8988T (cell line): Measurements from ENCODE around the gene OXLD1.

Experiments
- DNase-seq: peaks from one replicate; pipeline ENCODE4 v3.0.0; 2011

The OXLD1 gene

GRCh38 chr17:81701288-81702071 lies 35.1 kb upstream of the OXLD1 start:
- DNase-seq, result no peak

GRCh38 chr17:81700353-81701287 lies 34.2 kb upstream of the OXLD1 start:
- DNase-seq, result no peak

- no peak for DNase-seq
Observed at GRCh38 chr17:81697261-81698044, 31.0 kb upstream of the OXLD1 start.

- no peak for DNase-seq
Observed at GRCh38 chr17:81696218-81696941, 30.0 kb upstream of the OXLD1 start.

GRCh38 chr17:81695801-81696200 lies 29.4 kb upstream of the OXLD1 start:
- DNase-seq, result no peak

GRCh38 chr17:81695211-81695610 lies 28.8 kb upstream of the OXLD1 start:
- DNase-seq, result no peak

- DNase-seq, result no peak
Observed at GRCh38 chr17:81694810-81695209, 28.4 kb upstream of the OXLD1 start.

- DNase-seq, result peak; percentile 81
Observed at GRCh38 chr17:81693509-81694210, 27.3 kb upstream of the OXLD1 start.

- no peak for DNase-seq
Observed at GRCh38 chr17:81691608-81692007, 25.2 kb upstream of the OXLD1 start.

- no peak for DNase-seq
Observed at GRCh38 chr17:81691196-81691595, 24.8 kb upstream of the OXLD1 start.

- DNase-seq, result no peak
Observed at GRCh38 chr17:81690549-81690948, 24.1 kb upstream of the OXLD1 start.

GRCh38 chr17:81690066-81690465 lies 23.7 kb upstream of the OXLD1 start:
- DNase-seq, result no peak

- no peak for DNase-seq
Observed at GRCh38 chr17:81688616-81689015, 22.2 kb upstream of the OXLD1 start.

GRCh38 chr17:81687770-81688541 lies 21.6 kb upstream of the OXLD1 start:
- DNase-seq, result no peak

GRCh38 chr17:81686614-81687013 lies 20.2 kb upstream of the OXLD1 start:
- no peak for DNase-seq

- no peak for DNase-seq
Observed at GRCh38 chr17:81685108-81685507, 18.7 kb upstream of the OXLD1 start.

- no peak for DNase-seq
Observed at GRCh38 chr17:81684442-81684911, 18.1 kb upstream of the OXLD1 start.

- DNase-seq, result peak; percentile 96
Observed at GRCh38 chr17:81683584-81684441, 17.4 kb upstream of the OXLD1 start, which contains the start of the genes ARL16 and HGS. Gene ARL16, minus strand, starts transcription at chr17:81683797. Its CDS starts 44 bp downstream, at chr17:81683753. Gene HGS, plus strand, starts transcription at chr17:81684011. Its CDS starts 56 bp downstream, at chr17:81684067.

GRCh38 chr17:81683208-81683583 lies 16.8 kb upstream of the OXLD1 start:
- DNase-seq, result no peak
